MM.1S (cell line): ENCODE results near the gene SNAPC1.

Source experiments
- CTCF ChIP-seq: fragments of 300-600 bp; sonication (generic); IDR thresholded peaks from 2 replicates; pipeline ENCODE4 v1.5.1; 2016; ENCODE audit warnings: antibody characterized with exemption, low read length, mixed read lengths
- EZH2 ChIP-seq: fragments of 300-600 bp; sonication (generic); optimal IDR thresholded peaks from 2 replicates; pipeline ENCODE3; 2017; ENCODE audit warnings: low read depth, mild to moderate bottlenecking, antibody characterized with exemption, low read length, mixed read lengths
- EZH2phosphoT487 ChIP-seq: fragments of 300-600 bp; sonication (generic); IDR thresholded peaks from 2 replicates; pipeline ENCODE4 v1.6.1; 2018; ENCODE audit warnings: antibody characterized with exemption, low read length

GRCh38 chr14:61822458-61822857 is 60.2 kb downstream of the SNAPC1 start:
- TF ChIP-seq CTCF (no peak), EZH2 (no peak), EZH2phosphoT487 (no peak)
